T-helper 9 cell (primary cell): ENCODE results near the gene PAH.

Experiments used
- DNase-seq: peaks from one replicate; pipeline ENCODE4 v3.0.0-alpha.2; 2020

PAH gene

GRCh38 chr12:102816816-102817434 is 100.1 kb downstream of the PAH start:
- no peak for DNase-seq

- no peak for DNase-seq
Measured at GRCh38 chr12:102814691-102815367, 102.2 kb downstream of the PAH start.

- DNase-seq: no peak
Measured at GRCh38 chr12:102812344-102812743, 104.7 kb downstream of the PAH start.

GRCh38 chr12:102811110-102811737 is 105.8 kb downstream of the PAH start:
- DNase-seq: no peak

- no peak for DNase-seq
Measured at GRCh38 chr12:102808412-102808811, 108.6 kb downstream of the PAH start.

- no peak for DNase-seq
Measured at GRCh38 chr12:102806592-102806991, 110.5 kb downstream of the PAH start.

- no peak for DNase-seq
Measured at GRCh38 chr12:102806110-102806509, 110.9 kb downstream of the PAH start.

- no peak for DNase-seq
Measured at GRCh38 chr12:102800565-102800964, 116.5 kb downstream of the PAH start.

- DNase-seq: no peak
Measured at GRCh38 chr12:102799229-102799628, 117.8 kb downstream of the PAH start.

GRCh38 chr12:102797528-102797927 is 119.5 kb downstream of the PAH start:
- no peak for DNase-seq

- DNase-seq: no peak
Measured at GRCh38 chr12:102793921-102794320, 123.1 kb downstream of the PAH start.
